Fibroblast of lung (primary cell): ENCODE measurements around the gene DCAF17. TPM values are rescaled to one million over a fixed set of nuclear protein-coding genes. Genes with fewer than 3 reads are reported as not detected.
A peak's percentile ranks its signal among the peaks of the same experiment; 100 is the strongest.

Experiments used
- DNase-seq, 2 donors: peaks; one replicate each; pipeline versions ENCODE4 v3.0.0 to v3.0.0-alpha.2; 2010; ENCODE audit warnings: low read depth in 2 of 2
- H2AFZ ChIP-seq: 2 replicates; pipeline ENCODE4 v1.5.1; 2012; ENCODE audit warnings: low read length, control low read depth, inconsistent platforms
- H3K27ac ChIP-seq: 2 replicates; pipeline ENCODE4 v1.5.1; 2011; ENCODE audit warnings: low read length, control low read depth; ENCODE audit not compliant: insufficient read depth
- H3K27me3 ChIP-seq: 2 replicates; pipeline ENCODE4 v1.5.1; 2011; ENCODE audit warnings: mild to moderate bottlenecking, low read length; ENCODE audit not compliant: control insufficient read depth, insufficient read depth
- H3K36me3 ChIP-seq: 2 replicates; pipeline ENCODE4 v1.5.1; 2011; ENCODE audit warnings: low read length; ENCODE audit not compliant: control insufficient read depth, insufficient read depth
- H3K4me1 ChIP-seq: 2 replicates; pipeline ENCODE4 v1.5.1; 2011; ENCODE audit warnings: low read length; ENCODE audit not compliant: control insufficient read depth, insufficient read depth; ENCODE audit errors: extremely low read depth
- H3K4me2 ChIP-seq: 2 replicates; pipeline ENCODE4 v1.5.1; 2011; ENCODE audit warnings: low read length, control low read depth; ENCODE audit not compliant: insufficient read depth; ENCODE audit errors: extremely low read depth
- H3K4me3 ChIP-seq, 4 experiments: fragments of 200-600 bp in 1 of 4; sonication (generic) in 1 of 4; replicated peaks in 1 of 4; 2 replicates each; pipeline ENCODE4 v1.5.1; 2011 to 2016; ENCODE audit warnings: low read length in 4 of 4, low read depth in 3 of 4, mild to moderate bottlenecking in 3 of 4, control low read depth in 2 of 4, inconsistent platforms in 1 of 4, mixed read lengths in 1 of 4; ENCODE audit not compliant: insufficient read depth in 1 of 4; ENCODE audit errors: control extremely low read depth in 1 of 4
- H3K79me2 ChIP-seq: 2 replicates; pipeline ENCODE4 v1.5.1; 2012; ENCODE audit warnings: mild to moderate bottlenecking, low read length, inconsistent platforms; ENCODE audit not compliant: control insufficient read depth, insufficient read depth
- H3K9ac ChIP-seq: 2 replicates; pipeline ENCODE4 v1.5.1; 2011; ENCODE audit warnings: mild to moderate bottlenecking, low read length, control low read depth; ENCODE audit not compliant: insufficient read depth
- H3K9me3 ChIP-seq: 2 replicates; pipeline ENCODE4 v1.5.1; 2012; ENCODE audit warnings: low read depth, low read length; ENCODE audit not compliant: control insufficient read depth, insufficient read depth
- H4K20me1 ChIP-seq: 2 replicates; pipeline ENCODE4 v1.5.1; 2011; ENCODE audit warnings: low read length; ENCODE audit not compliant: control insufficient read depth, insufficient read depth; ENCODE audit errors: extremely low read depth
- EZH2 ChIP-seq: IDR thresholded peaks from 2 replicates; pipeline ENCODE4 v1.5.1; 2012; ENCODE audit warnings: low read length, control low read depth, mild to moderate bottlenecking; ENCODE audit errors: missing control alignments
- polyA plus RNA-seq, 2 donors: library from polyadenylated mRNA; depleted of rRNA in 1 of 2; stranded (reverse) in 1 of 2; unstranded in 1 of 2; fragments of >200 nt; gene quantifications; 2 replicates each; pipeline ENCODE4 v1.2.1, GENCODE V29; 2011 to 2012; ENCODE audit warnings: missing spikeins in 1 of 2
- total RNA-seq: library from RNA; depleted of rRNA; stranded (reverse); fragments of >200 nt; gene quantifications from 2 replicates; pipeline ENCODE4 v1.2.1, GENCODE V29; 2014
- TF ChIP-seq, protein P1 (sequence below), 2 donors: IDR thresholded peaks in 1 of 2; conservative IDR thresholded peaks in 1 of 2; 1 replicate in 1 of 2; 2 replicates in 1 of 2; pipeline ENCODE4 v1.5.1; 2011 to 2012; ENCODE audit warnings: low read length in 2 of 2, control low read depth in 1 of 2, inconsistent platforms in 1 of 2, low read depth in 1 of 2, mild to moderate bottlenecking in 1 of 2

Gene DCAF17
- total and polyA plus RNA-seq, 2 donors (not counting 1 experiment from before 2014, with no cell fraction given) = 10.2 to 30.6 TPM

DNA sequence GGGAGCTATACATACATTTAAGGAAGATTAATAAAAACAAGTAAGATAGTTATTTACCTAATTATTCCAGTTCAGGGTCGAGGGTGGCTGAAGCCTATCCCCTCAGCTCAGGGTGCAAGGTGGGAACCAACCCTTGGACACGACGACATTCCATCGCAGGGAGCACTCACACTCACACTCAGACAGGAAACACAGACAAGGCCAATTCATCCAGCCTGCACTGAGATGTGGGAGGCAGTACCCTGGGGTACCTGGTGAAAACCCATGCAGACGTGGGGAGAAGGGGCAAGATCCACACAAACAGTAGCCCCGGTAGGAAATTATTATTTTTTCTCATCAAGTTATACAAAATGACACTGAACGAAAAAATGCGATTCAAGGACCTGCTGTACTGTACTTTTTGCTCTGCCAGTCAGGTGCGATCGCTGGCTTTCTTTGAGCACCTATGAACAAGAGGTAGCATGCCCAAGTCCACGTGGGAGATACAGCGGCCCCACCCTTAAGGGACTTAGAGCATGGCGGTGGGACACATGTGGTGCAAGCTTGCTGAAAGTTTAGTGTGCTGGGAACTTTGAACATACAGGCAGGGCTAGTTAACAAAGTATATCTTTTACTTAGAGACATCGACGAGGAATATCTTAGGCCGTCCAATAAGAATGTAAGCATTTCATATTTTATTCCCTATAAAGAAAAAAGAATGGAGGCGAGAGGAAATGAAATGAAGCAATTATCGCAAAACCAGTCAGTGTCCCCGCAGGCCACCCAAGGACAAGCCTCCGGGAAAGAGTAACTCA lies 860 bp upstream of the DCAF17 start:
- H3K79me2 ChIP-seq = peaks cover 14% of the 10 kb centered on the region
- H3K9ac ChIP-seq = peak overlapping the region; percentile 43
- peak overlapping the region; percentile 52 to 85 (median 72) for H3K4me3 ChIP-seq

DNA sequence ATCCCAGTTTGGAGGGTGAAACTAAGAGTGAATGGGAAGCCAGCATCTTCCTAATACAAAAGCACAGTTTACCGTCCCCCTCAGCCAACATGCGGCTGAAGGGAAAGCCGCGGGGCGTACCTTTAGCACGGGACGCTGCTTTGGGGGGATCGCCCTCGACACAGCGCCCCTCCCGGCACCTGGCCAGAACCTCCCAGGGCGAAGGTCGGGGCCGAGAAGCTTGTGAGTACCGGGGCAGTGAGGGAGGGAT lies 338 bp upstream of the DCAF17 start, which contains the start of gene METTL8:
Gene METTL8, minus strand, starts transcription at position 228 of the 250 bp plus-strand sequence. CDS start 41,805 bp downstream, outside the sequence.
- peak within 1 kb of the TSS; percentile 96 for H3K4me2 ChIP-seq
- H3K9ac ChIP-seq = peak within 1 kb of the TSS; percentile 77
- TF ChIP-seq, protein P1, sequence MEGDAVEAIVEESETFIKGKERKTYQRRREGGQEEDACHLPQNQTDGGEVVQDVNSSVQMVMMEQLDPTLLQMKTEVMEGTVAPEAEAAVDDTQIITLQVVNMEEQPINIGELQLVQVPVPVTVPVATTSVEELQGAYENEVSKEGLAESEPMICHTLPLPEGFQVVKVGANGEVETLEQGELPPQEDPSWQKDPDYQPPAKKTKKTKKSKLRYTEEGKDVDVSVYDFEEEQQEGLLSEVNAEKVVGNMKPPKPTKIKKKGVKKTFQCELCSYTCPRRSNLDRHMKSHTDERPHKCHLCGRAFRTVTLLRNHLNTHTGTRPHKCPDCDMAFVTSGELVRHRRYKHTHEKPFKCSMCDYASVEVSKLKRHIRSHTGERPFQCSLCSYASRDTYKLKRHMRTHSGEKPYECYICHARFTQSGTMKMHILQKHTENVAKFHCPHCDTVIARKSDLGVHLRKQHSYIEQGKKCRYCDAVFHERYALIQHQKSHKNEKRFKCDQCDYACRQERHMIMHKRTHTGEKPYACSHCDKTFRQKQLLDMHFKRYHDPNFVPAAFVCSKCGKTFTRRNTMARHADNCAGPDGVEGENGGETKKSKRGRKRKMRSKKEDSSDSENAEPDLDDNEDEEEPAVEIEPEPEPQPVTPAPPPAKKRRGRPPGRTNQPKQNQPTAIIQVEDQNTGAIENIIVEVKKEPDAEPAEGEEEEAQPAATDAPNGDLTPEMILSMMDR (conservative IDR thresholded peaks at IDR 0.05 in 1 of 2, IDR thresholded peaks at IDR 0.05 in 1 of 2; ENCODE audit: low read depth in 1 of 2, low read length in 2 of 2) = peak in 1 of 2 donors; percentile 28
- TF ChIP-seq EZH2 = no peak
- H3K27me3 ChIP-seq = no peaks in the 10 kb centered on the region
- no peaks in the 10 kb centered on the region for H3K9me3 ChIP-seq
- peak within 1 kb of the TSS; percentile 52 to 91 (median 74) for H3K4me3 ChIP-seq
- H2AFZ ChIP-seq = peak within 1 kb of the TSS; percentile 72
- H3K79me2 ChIP-seq = peaks cover 14% of the 10 kb centered on the region
- no peak for DNase-seq
- peak within 1 kb of the TSS; percentile 86 for H3K27ac ChIP-seq
- peaks cover 1% of the 10 kb centered on the region for H3K36me3 ChIP-seq
- no peaks in the 10 kb centered on the region for H4K20me1 ChIP-seq
- peaks cover 6% of the 10 kb centered on the region for H3K4me1 ChIP-seq

More for the DNA sequence above, 860 bp upstream of the DCAF17 start:
- Histone ChIP-seq H3K27me3 (no peaks in the 10 kb centered on the region), H3K4me1 (peaks cover 6% of the 10 kb centered on the region), H3K4me2 (peak overlapping the region; percentile 96), H3K9me3 (no peaks in the 10 kb centered on the region), H4K20me1 (no peaks in the 10 kb centered on the region), H3K27ac (peak overlapping the region; percentile 86), H2AFZ (peak overlapping the region; percentile 72), H3K36me3 (peaks cover 1% of the 10 kb centered on the region)
- DNase-seq = peak; percentile 22 to 35
- TF ChIP-seq, protein P1 (conservative IDR thresholded peaks at IDR 0.05 in 1 of 2, IDR thresholded peaks at IDR 0.05 in 1 of 2; ENCODE audit: low read depth in 1 of 2, low read length in 2 of 2) = no peak
- TF ChIP-seq EZH2 = no peak

DNA sequence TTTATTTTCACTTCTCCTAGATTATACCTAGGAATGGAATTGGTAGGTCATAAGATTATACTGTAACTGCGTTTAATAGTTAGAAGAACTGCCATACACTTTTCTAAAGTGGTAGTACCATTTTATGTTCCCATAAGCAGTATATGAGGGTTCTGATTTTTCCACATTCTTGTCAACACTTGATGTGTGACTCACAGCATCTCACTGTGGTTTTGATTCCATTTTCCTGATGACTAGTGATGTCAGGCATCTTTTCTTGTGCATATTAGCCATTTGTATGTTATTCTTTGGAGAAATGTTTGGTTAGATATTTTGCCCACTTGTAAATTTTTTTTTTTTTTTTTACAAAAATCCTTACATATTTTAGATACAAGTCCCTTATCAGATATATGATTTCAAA lies 2.3 kb downstream of the DCAF17 start:
- Histone ChIP-seq H3K4me3 (no peak overlapping the region), H3K4me2 (no peak overlapping the region), H3K27ac (no peak overlapping the region), H3K9me3 (no peaks in the 10 kb centered on the region), H3K9ac (no peak overlapping the region), H3K4me1 (peaks cover 6% of the 10 kb centered on the region), H4K20me1 (no peaks in the 10 kb centered on the region), H3K79me2 (peaks cover 14% of the 10 kb centered on the region), H3K27me3 (no peaks in the 10 kb centered on the region), H2AFZ (no peak overlapping the region), H3K36me3 (peaks cover 1% of the 10 kb centered on the region)
- TF ChIP-seq EZH2 = no peak
- peak; percentile 74 to 92 for DNase-seq
